GM12801 (cell line): ENCODE results near the gene RIC1.

ENCODE experiments used
- TF ChIP-seq, protein P1 (sequence below): IDR thresholded peaks from one replicate; pipeline ENCODE4 v1.5.1; 2011; ENCODE audit warnings: control low read depth; ENCODE audit not compliant: insufficient read length; ENCODE audit errors: extremely low read depth

The RIC1 gene

DNA sequence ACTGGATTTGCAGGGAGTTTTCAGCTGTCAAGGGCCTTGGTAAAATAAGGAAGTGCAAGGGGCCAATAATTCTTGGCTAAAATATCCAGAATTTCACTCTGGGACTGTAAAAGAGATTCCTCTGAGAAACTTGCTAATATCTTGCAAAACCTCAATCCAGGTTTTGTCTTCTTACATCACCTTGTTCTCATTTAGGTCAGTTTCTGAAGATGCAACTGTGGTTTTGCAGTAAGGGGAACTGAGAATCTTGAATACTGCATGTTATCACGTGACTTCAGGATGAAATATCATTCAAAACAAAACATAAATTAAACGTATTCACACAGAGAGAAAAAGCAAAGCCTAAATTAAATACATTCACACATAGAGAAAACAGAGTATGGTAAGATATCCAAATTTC is 35.0 kb upstream of the RIC1 start:
- TF ChIP-seq, protein P1, sequence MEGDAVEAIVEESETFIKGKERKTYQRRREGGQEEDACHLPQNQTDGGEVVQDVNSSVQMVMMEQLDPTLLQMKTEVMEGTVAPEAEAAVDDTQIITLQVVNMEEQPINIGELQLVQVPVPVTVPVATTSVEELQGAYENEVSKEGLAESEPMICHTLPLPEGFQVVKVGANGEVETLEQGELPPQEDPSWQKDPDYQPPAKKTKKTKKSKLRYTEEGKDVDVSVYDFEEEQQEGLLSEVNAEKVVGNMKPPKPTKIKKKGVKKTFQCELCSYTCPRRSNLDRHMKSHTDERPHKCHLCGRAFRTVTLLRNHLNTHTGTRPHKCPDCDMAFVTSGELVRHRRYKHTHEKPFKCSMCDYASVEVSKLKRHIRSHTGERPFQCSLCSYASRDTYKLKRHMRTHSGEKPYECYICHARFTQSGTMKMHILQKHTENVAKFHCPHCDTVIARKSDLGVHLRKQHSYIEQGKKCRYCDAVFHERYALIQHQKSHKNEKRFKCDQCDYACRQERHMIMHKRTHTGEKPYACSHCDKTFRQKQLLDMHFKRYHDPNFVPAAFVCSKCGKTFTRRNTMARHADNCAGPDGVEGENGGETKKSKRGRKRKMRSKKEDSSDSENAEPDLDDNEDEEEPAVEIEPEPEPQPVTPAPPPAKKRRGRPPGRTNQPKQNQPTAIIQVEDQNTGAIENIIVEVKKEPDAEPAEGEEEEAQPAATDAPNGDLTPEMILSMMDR = no peak

DNA sequence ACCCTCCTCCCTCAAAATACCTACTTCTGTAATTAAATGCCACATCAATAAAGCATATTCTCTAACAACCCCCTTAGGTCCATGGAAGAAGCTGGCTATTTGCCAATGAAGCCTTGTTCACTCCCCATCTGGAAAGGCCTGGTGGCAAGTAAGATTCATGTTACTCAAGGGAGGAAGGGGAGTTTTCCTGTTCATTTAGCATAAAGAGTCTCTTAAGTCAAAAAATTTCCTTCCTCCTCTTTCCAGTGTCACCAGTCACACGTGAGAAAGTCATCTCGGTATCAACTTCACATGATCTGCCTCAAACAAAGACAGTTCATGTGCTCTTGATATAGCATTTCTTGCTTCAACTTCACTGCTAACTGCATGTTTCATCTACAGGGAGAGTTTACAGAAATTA is 32.7 kb upstream of the RIC1 start:
- TF ChIP-seq, protein P1 = no peak

DNA sequence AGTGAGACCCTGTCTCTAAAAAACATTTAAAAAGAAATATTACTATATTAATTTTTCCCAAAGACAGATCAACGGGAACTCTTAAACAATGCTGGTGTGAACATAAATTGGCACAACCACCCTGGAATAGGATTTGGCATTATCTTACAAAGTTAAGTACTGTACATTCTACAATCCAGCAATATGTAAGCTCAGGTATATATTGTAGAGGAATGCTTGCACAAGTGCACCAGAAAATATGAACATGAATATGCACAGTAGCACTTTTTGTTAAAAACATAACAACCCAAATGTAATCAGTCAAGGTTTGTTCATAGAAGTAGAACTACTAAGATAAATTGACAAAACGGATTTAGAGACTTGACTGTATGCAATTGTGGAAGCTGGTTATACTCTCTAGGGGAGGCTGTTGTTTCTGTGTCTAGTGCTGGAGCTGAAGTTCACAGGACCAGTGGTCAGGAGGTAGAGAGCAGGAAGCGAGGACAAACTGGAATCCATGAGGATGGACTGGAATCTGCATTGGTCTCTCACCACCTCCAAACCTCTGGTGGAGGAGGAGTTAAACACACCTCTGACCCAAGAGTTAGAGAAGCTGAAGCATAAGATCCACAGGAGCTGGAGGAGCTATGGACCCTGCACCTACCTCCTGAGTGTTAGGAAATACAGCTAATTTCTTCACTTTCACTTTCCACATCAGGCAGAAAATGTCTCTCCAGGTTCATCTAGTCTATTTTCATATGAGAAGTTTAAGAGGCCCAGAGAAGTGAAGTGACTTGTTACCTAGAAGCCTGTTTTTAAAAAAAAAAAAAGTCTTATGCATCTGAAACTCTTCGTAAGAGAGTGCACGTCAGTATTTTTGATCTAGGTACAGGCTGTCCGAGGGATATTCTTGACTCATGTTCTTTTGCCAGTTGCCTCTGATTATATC is 20.3 kb upstream of the RIC1 start:
- TF ChIP-seq, protein P1 = no peak

DNA sequence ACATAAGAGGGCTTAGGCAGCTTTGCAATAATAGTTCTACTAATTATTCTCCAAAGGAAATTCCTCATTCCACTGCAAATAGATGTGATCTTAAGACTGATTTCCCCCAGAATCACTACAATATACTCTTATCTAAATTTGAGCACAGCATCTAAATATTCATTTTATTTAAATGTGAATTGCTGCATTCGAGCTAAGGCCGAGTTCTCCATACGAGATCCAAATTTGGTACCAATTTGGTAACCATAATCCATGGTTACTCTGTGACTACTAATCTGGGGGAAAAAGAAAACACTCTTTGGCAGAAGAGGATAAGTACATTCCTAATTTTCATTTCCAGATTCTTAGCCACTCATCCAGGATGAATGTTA is 19.7 kb upstream of the RIC1 start:
- TF ChIP-seq, protein P1 = no peak

DNA sequence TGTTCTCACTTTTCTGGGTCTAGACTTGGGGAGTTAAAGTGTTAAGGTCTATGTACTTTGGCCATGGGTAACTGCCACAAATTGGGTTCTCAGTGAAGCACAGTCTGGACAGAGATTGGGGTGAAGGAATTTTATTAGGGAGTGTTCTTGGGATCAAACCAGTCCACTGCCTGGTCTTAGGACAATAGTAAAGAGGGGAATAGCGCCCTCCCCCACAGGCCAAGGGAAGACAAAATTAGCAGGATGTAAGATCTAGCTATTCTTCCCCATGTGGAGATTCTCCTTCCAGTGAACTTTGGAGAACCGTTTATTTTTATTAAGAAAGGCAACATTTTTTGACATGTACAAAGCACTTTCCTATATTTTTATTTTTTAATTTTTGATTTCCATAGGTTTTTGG is 18.4 kb upstream of the RIC1 start:
- TF ChIP-seq, protein P1 = no peak

DNA sequence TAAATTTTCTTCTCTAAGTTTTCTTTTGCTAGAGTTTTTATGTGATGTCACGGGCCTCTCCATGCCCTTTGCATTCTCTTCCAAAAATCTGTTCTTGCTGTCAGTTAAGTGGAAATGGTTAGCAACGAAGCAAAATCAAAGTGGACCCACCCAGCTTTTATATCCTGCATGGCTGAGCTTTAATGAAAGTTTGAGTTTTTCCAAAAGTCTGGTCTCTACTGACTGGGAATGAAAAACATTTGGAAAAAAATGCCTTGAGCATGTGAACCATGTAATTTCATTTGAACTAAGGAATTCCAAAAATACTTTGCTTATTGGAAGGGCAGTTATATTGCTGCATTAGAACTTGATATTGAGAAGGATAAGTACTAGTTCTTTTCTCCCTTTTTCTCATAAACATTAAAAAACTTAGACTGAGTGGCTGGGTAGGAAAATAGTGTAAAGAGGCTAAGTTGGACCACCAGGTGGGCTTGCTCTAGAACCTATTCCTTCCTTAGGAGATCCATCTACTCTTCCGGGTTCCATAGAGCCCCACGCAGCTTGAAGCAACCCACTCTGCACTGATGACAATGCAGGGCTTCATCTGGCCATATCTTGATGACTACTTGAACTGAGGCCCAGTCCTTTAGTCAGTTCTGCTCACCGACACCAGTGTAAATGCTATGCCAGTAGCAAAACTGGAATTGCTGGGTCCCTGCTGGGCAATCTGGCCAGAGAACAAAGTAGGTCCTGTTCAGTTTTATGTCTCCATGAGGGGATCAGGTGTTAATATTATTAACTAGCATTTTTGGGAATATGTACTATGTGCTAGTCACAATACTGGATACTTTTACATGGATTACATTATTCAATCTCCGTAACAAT is 17.4 kb upstream of the RIC1 start:
- TF ChIP-seq, protein P1 = no peak

DNA sequence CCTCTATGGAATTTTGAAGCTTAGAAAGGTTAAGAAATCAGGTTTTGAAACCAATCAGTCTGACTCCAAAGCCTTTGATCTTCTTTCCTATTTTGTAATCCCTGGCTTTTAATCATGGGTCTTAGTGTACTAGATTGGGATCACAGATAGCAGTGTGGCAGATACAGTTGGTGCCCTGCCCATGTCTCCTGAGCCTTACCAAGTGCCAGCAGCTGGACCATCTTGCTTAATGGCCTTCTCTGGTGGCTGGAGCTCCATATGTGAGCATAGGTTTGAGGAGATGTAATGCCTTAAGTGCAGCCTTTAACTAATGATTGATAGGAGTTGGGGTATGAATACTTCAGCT is 16.7 kb upstream of the RIC1 start:
- TF ChIP-seq, protein P1 = no peak
